Measurements from ENCODE around the gene PSD4. TPM values are rescaled to one million over a fixed set of nuclear protein-coding genes. Genes with fewer than 3 reads are reported as not detected.

PSD4 gene
- total RNA-seq, 1 experiment from 2014 or later = 46.6 TPM

DNA sequence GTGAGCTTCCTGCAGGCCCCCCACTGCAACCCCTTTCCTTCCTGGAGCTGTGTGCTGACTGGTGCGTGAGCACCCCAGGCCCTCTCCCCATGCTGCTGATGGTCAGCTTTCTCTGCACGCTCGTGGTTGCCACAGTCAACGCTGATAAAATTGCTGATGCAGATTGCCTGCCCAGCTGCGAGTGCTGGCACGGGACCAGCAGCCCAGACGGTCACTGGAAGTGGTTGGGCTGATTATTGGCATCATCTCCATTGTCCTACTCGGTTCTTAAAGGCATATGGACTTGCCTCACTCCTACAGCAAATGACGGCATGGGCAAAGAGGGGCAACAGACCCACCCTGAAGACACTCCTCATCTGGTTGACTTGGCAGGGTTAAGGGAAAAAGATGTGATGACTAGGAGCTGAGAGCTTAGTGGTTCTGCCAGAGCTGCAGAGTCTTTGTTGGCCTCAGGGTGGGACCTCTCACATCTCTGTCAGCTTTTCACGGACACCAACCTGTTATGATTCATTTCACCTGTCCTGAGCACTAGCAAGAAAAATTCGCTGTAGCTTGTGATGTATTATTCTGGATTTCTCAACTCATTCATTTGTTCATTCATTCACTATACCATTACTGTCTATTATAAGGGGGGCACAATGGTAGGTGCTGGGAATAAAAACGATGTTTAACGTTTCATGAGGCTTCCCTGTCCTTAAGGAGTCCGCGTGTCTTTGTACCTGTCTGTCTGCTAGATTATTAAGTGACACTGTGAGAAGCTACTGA, 66.6 kb downstream of the PSD4 start:
- CTCF ChIA-PET = interaction anchor here (0.8 to 1.5 kb wide), 4 partner anchors 9 to 160 kb away, joined by 3 to 10 read pairs (median 4); no protein-coding TSS in a partner anchor
- peak overlapping the region; percentile 54 for H3K4me3 ChIP-seq (ENCODE audit: low read length)
- intact Hi-C loops (cut with micrococcal nuclease) = loop anchor here (2.0 kb wide), 2 partner anchors 30 to 162 kb away; no protein-coding TSS in a partner anchor
- peak; percentile 88 for DNase-seq
- TSS peak; percentile 97 for BruUV-seq (replicated peaks)
- no peaks in the 10 kb centered on the region for H3K9me2 ChIP-seq (replicated peaks; ENCODE audit: low read length)
- peak; percentile 35 for ATAC-seq
- H3K4me2 ChIP-seq (ENCODE audit: low read length) = peak overlapping the region; percentile 83
- H3K9me3 ChIP-seq (ENCODE audit: low read length) = no peaks in the 10 kb centered on the region
- peak overlapping the region; percentile 98 for H3K27ac ChIP-seq (ENCODE audit: low read length)
- no peaks in the 10 kb centered on the region for H4K20me1 ChIP-seq (ENCODE audit: low read length)
- H3K9ac ChIP-seq (ENCODE audit: low read length) = peak overlapping the region; percentile 87
- H3K27me3 ChIP-seq (ENCODE audit: low read length) = no peaks in the 10 kb centered on the region
- POLR2A ChIA-PET (ENCODE audit: unreplicated experiment) = interaction anchor here (0.6 to 0.7 kb wide), 2 partner anchors 37 to 299 kb away, joined by 4 read pairs; no protein-coding TSS in a partner anchor
- peaks cover 7% of the 10 kb centered on the region for H3F3A ChIP-seq (ENCODE audit: low read length, unreplicated experiment)
- no peaks in the 10 kb centered on the region for H3K36me3 ChIP-seq (ENCODE audit: low read depth, low read length)
- H2AFZ ChIP-seq (ENCODE audit: low read length) = no peak overlapping the region
- TF ChIP-seq, protein P1, sequence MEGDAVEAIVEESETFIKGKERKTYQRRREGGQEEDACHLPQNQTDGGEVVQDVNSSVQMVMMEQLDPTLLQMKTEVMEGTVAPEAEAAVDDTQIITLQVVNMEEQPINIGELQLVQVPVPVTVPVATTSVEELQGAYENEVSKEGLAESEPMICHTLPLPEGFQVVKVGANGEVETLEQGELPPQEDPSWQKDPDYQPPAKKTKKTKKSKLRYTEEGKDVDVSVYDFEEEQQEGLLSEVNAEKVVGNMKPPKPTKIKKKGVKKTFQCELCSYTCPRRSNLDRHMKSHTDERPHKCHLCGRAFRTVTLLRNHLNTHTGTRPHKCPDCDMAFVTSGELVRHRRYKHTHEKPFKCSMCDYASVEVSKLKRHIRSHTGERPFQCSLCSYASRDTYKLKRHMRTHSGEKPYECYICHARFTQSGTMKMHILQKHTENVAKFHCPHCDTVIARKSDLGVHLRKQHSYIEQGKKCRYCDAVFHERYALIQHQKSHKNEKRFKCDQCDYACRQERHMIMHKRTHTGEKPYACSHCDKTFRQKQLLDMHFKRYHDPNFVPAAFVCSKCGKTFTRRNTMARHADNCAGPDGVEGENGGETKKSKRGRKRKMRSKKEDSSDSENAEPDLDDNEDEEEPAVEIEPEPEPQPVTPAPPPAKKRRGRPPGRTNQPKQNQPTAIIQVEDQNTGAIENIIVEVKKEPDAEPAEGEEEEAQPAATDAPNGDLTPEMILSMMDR (conservative IDR thresholded peaks at IDR 0.05; ENCODE audit: low read depth, low read length) = no peak
- peaks cover 50% of the 10 kb centered on the region for H3K4me1 ChIP-seq (ENCODE audit: insufficient read depth, low read length)
- peaks cover 35% of the 10 kb centered on the region for H3K79me2 ChIP-seq (ENCODE audit: low read length)

DNA sequence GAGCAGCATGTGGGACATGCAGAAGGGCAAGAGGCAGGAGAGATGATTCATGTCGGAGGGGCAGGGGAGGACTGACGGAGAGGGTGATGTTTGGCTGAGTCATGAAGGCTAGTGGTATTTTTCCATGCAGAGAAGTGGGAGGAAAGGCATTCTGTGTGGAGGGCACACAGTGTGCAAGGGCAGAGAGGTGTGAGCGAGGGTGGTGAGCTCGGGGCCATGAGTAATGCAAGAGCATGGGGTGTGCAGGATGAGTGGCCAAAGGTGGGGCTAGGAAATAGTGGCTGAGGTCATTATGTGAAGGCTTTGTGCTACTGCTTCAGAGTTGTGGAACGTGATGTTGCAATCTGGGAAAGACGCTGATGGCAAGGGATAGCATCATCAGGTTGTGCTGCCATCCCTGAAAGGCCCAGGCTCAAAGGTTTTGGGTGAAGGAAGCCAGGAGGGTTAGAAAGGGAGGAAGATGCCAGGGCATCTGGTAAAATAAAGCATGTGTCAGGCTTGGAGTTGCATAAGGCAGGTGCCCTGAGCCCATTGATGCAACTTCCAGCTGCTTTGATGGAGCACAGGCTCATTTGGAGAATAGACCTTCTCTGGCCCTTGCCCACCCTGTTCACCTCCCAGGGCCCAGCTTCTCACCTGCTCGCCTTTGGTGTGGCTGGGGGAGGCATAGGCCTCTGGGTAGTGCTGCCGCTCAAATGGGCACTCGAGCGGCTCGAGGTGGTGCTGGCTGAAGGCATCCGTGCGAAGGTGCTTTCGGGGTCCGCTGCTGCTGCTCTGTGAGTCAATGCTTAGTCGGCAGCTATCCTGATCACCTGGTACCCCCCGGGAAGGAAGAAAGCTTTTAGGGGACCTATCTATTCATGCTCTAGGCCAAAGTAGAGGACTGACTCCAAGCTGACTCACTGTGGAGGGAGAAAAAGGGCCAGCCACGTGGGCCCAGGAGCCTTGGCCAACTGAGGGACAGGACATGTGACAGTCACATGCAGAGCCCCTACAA, 67.4 kb downstream of the PSD4 start:
- H3K9ac ChIP-seq (ENCODE audit: low read length) = peak overlapping the region; percentile 87
- no peaks in the 10 kb centered on the region for H3K9me2 ChIP-seq (replicated peaks; ENCODE audit: low read length)
- DNase-seq = peak; percentile 99
- peak; percentile 91 for ATAC-seq
- no peaks in the 10 kb centered on the region for H3K36me3 ChIP-seq (ENCODE audit: low read depth, low read length)
- ChIA-PET POLR2A (ENCODE audit: unreplicated experiment) (no interaction called here), CTCF (interaction anchor here (0.8 to 1.5 kb wide), 4 partner anchors 8 to 161 kb away, joined by 3 to 10 read pairs (median 4); no protein-coding TSS in a partner anchor)
- no peaks in the 10 kb centered on the region for H3K27me3 ChIP-seq (ENCODE audit: low read length)
- peaks cover 7% of the 10 kb centered on the region for H3F3A ChIP-seq (ENCODE audit: low read length, unreplicated experiment)
- peak overlapping the region; percentile 83 for H3K4me2 ChIP-seq (ENCODE audit: low read length)
- H3K27ac ChIP-seq (ENCODE audit: low read length) = peak overlapping the region; percentile 98
- intact Hi-C loops (cut with micrococcal nuclease) = loop anchor here (2.0 kb wide), 2 partner anchors 30 to 162 kb away; no protein-coding TSS in a partner anchor
- no peak overlapping the region for H2AFZ ChIP-seq (ENCODE audit: low read length)
- H3K79me2 ChIP-seq (ENCODE audit: low read length) = peaks cover 31% of the 10 kb centered on the region
- no peaks in the 10 kb centered on the region for H4K20me1 ChIP-seq (ENCODE audit: low read length)
- H3K4me1 ChIP-seq (ENCODE audit: insufficient read depth, low read length) = peaks cover 50% of the 10 kb centered on the region
- H3K9me3 ChIP-seq (ENCODE audit: low read length) = no peaks in the 10 kb centered on the region
- peak overlapping the region; percentile 54; the same call in 1 of the 2 replicates for H3K4me3 ChIP-seq (ENCODE audit: low read length)
- BruUV-seq (replicated peaks) = TSS peak; percentile 11
- TF ChIP-seq, protein P1 (conservative IDR thresholded peaks at IDR 0.05; ENCODE audit: low read depth, low read length) = no peak
- TF ChIP-seq EZH2 (IDR thresholded peaks at IDR 0.05; ENCODE audit: low read length, unreplicated experiment) (no peak), EZH2phosphoT487 (IDR thresholded peaks at IDR 0.05; ENCODE audit: borderline replicate concordance, low read length) (no peak)

All from PC-3 (cell line).